GM10248 (cell line): ENCODE measurements around the gene WNT11.

Source experiments
- CTCF ChIA-PET: fragments of 300-600 bp; sonication (Branson Sonifier 250); formaldehyde crosslinking; extraction: SDS; loops from one replicate; lab custom pipeline; 2021; ENCODE audit warnings: antibody characterized with exemption; lab: Yijun Ruan, JAX
- POLR2A ChIA-PET: fragments of 350-650 bp; sonication (Branson Sonifier 250); formaldehyde crosslinking; extraction: SDS; loops from one replicate; lab custom pipeline; 2020; ENCODE audit warnings: antibody characterized with exemption; lab: Yijun Ruan, JAX
- DNase-seq: peaks from one replicate; pipeline ENCODE4 v3.0.0; 2012; ENCODE audit errors: extremely low spot score
- TF ChIP-seq, protein P1 (sequence below): IDR thresholded peaks from 2 replicates; pipeline ENCODE4 v1.5.1; 2012; ENCODE audit warnings: mild to moderate bottlenecking, low read depth; ENCODE audit errors: extremely low read depth, missing control alignments, control extremely low read depth

Gene WNT11

DNA sequence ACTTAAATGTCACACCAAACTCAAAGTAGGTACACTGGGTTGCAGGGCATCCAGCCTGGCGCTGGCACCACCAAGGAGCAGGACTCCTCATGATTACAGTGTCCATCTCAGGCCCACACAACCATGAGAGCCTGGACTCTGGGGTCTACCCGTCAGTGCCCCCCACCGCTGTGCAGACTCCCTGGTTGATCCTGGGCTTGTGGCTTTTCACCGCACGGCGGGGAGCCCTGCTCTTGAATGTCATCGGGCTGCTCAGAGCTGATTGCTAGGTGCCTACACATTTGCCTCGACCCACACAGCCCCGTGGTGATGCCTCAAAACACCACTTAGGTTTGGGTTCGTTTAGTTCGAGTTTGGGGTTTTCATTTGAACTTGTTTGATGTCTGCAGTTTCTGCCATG lies 63.0 kb downstream of the WNT11 start:
- DNase-seq, result no peak
- POLR2A ChIA-PET, result no interaction called here
- TF ChIP-seq, protein P1, sequence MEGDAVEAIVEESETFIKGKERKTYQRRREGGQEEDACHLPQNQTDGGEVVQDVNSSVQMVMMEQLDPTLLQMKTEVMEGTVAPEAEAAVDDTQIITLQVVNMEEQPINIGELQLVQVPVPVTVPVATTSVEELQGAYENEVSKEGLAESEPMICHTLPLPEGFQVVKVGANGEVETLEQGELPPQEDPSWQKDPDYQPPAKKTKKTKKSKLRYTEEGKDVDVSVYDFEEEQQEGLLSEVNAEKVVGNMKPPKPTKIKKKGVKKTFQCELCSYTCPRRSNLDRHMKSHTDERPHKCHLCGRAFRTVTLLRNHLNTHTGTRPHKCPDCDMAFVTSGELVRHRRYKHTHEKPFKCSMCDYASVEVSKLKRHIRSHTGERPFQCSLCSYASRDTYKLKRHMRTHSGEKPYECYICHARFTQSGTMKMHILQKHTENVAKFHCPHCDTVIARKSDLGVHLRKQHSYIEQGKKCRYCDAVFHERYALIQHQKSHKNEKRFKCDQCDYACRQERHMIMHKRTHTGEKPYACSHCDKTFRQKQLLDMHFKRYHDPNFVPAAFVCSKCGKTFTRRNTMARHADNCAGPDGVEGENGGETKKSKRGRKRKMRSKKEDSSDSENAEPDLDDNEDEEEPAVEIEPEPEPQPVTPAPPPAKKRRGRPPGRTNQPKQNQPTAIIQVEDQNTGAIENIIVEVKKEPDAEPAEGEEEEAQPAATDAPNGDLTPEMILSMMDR, result no peak
- CTCF ChIA-PET, result interaction anchor here (1.5 to 3.4 kb wide), 3 partner anchors 9 to 341 kb away, joined by 4 to 17 read pairs (median 15); no protein-coding TSS in a partner anchor

DNA sequence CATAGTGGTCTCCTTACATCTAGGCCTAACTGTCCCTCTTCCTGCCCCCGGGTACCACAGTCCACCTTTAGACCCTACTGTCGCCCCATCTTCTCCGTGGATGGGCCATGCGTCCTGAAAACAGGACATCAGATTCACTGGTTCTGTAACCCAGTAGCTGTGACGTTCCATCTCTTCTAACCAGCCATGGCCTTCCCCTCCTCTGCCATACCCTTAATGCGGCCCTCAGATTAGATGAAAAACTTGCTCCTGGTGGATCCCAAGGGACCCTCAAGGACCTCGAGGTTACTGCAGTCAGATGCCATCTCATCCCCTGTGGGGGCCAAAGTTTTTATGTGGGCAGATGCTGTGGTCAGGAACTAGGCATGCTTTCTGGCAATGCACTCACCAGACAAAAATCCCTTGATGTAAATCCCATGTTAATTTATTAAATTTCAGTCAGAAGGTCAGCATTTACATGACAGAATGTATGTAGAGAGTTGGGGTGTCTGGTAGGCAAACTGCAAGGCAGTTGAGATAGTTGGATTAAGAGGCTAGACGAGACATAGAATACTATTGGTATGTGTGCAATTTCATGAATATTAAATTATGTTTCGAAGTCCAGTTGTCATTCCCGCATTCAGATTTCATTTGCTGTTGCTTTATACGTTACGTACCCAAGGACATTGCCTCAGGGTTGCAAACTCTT lies 64.3 kb downstream of the WNT11 start:
- ChIA-PET CTCF (interaction anchor here (1.7 to 7.7 kb wide), 5 partner anchors 10 to 339 kb away, joined by 4 to 65 read pairs (median 15); no protein-coding TSS in a partner anchor), POLR2A (no interaction called here)
- TF ChIP-seq, protein P1, result no peak
- DNase-seq, result no peak

DNA sequence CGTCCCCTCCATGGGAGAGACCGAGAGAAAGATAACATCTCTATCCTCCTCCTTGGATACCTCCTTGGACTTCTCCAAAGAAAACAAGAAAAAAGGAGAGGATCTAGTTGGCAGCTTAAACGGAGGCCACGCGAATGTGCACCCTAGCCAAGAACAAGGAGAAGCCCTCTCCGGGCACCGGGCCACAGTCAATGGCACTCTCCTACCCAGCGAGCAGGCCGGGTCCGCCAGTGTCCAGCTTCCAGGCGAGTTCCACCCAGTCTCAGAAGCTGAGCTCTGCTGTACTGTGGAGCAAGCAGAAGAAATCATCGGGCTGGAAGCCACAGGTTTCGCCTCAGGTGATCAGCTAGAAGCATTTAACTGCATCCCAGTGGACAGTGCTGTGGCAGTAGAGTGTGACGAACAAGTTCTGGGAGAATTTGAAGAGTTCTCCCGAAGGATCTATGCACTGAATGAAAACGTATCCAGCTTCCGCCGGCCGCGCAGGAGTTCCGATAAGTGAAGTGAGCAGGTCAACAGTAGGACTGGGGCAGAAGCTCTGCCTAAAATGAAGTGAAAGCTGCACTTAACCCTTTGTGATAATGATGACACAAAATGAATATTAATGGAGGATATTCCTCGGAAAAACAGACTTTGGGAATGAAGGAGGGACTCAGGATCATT lies 65.3 kb downstream of the WNT11 start:
- CTCF ChIA-PET, result interaction anchor here (1.3 to 7.7 kb wide), 6 partner anchors 9 to 338 kb away, joined by 3 to 65 read pairs (median 5); no protein-coding TSS in a partner anchor
- TF ChIP-seq, protein P1, result no peak
- DNase-seq, result no peak
- POLR2A ChIA-PET, result no interaction called here

DNA sequence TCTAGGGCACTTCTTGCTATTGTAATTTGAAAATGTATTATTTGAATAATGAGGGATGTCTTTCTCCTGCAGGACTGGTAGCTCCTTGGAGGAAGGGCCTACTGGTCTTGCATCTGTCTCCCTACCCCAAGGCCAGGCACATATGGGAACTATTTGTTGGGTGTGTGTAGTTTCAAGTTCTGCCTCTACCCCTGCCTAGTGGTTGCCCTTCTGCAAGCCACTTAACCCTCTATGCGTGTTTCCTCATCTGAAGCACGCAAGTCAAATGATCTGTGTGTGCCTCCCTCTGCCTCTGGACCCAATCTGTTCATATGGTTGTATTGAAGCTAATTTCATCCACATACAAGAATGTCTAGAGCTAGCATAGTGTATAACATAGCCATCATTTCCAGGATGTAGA lies 67.0 kb downstream of the WNT11 start:
- ChIA-PET POLR2A (no interaction called here), CTCF (interaction anchor here (1.3 to 7.7 kb wide), 4 partner anchors 14 to 336 kb away, joined by 3 to 65 read pairs (median 4); no protein-coding TSS in a partner anchor)
- TF ChIP-seq, protein P1, result no peak
- no peak for DNase-seq
